ENCODE measurements around the gene NAT14.
A peak's percentile ranks its signal among the peaks of the same experiment; 100 is the strongest.
"Not testable (repeated sequence)": the region's sequence is repeated elsewhere in the genome, so short reads cannot be mapped to it uniquely, and the experiment has no call there.

NAT14 gene

GRCh38 chr19:55504252-55504603 is 19.2 kb downstream of the NAT14 start:
- no peak for DNase-seq

- no peak for DNase-seq
These were observed 20.0 kb downstream of the NAT14 start for GRCh38 chr19:55504981-55505380.

GRCh38 chr19:55508120-55508519 is 23.1 kb downstream of the NAT14 start:
- DNase-seq: no peak

- peak; percentile 91 for DNase-seq
These were observed 32.1 kb downstream of the NAT14 start for GRCh38 chr19:55516878-55517620.

GRCh38 chr19:55519451-55520311 is 34.7 kb downstream of the NAT14 start:
- no peak for DNase-seq

DNA sequence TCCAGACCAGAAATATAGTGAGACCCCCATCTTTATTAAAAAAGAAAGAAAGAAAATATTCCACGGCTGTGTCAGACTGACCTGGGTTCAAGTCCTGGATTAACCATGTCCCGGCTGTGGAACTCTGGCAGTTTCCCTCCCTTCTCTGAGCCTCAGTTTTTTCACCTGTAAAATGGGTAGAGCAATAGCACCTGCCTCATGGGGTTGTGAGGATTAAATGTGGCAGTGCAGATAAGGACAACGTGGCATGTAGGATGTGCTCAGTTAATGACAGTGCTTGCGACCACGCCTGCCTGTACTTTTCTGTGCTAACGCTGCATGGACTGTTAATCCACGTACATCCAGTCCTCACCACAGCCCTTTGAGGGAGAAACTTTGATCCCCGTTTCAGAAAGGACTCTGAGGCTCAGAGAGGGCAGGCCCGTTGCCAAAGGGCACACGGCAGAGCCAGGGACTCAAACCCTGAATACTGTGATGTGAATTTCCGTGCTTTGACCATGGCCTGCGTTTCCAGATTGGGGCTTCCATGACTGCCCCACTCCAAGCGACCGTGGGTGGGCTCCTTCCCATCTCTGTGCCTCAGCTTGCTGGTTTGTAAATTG is 35.8 kb downstream of the NAT14 start:
- DNase-seq: no peak

GRCh38 chr19:55525289-55526101 is 40.5 kb downstream of the NAT14 start:
- no peak for DNase-seq

GRCh38 chr19:55526216-55527196 is 41.5 kb downstream of the NAT14 start:
- DNase-seq: no peak

DNA sequence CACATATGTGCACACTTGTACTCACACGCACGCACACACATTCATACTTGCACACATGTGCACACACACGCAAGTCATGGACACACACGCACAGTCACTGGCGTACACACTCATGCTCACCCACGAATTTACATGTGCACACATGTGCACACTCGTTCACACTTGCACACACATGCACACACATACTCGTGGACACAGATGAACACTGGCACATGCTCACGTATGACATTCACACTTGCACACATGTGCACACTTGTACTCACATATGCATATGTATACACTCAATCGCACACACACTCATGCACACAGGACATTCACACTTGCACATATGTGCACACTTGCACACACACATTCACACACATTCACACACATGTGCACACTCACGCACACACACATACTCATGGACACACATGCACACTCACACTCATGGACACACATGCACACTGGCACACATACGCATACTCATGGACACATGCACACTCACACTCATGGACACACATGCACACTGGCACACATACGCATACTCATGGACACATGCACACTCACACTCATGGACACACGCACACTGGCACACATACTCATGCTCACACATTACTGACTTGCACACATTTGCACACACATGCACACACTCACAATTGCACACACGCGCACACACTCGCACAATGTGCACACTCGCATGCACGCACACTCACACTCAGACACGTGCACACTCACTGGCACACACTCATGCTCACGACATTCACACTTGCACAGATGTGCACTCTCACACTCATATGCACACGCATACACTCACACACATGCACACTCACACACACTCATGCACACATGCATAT is 42.4 kb downstream of the NAT14 start:
- DNase-seq: no peak

GRCh38 chr19:55528030-55528803 is 43.2 kb downstream of the NAT14 start:
- no peak for DNase-seq

DNA sequence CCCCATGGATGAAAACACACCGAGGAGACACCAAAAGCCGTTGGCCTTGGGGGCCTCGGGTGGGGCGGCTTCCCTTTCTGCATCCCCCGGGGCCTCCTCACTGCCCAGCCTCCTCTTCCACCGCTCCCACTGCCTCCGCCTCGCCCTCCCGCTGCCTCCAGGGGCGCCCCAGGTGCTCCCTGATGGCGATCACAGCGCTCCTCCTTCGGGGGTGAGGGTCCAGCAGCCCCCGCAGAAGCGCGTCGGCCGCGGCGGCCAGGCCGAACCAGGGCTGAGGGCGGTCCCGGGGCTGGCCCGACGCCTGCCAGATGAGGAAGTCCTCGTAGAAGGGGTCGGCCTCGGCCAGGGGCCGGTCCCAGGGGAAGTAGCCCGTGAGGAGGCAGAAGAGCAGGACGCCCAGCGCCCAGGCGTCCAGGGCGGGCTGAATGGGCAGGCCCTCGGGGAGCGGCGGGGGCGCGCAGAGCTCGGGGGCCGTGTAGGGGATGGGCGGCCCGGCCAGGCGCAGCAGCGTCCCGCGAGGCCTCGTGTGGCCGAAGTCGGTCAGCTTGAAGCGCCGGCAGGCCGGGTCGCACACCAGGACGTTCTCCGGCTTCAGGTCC is 44.7 kb downstream of the NAT14 start:
- DNase-seq: no peak

DNA sequence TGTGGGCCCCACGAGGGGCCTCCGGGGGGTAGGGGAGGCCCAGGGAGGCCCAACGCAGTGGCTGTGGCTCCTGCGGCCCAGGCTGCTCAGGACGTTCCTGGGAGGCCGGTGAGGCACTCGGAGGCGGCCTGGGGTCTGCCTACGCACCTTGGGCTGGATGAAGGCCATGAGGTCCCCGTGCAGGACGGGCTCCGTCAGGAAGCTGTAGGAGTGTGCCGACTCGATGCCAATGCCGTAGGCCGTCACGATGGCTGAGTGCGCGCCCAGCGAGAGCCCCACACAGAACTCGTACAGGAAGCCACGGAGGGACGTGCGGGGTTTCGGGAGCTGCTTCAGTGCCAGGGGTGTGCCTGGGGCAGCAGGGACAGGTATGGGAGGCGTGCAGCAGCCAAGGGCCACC is 46.0 kb downstream of the NAT14 start:
- DNase-seq: no peak

DNA sequence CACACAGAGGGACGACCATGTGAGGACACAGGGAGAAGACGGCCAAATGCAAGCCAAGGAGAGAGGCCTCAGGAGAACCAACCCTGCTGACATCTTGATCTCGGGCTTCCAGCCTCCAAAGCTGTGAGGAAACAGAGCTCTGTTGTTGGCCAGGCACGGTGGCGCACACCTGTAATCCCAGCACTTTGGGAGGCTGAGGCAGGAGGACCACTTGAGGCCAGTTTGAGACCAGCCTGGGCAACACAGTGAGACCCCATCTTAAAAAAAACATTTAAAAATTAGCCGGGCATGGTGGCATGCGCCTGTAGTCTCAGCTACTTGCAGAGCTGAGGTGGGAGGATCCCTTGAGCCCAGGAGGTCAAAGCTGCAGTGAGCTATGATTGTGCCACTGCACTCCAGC is 49.3 kb downstream of the NAT14 start:
- not testable (repeated sequence) for DNase-seq

- DNase-seq: no peak
These were observed 50.4 kb downstream of the NAT14 start for GRCh38 chr19:55535173-55535964.

- no peak for DNase-seq
These were observed 51.0 kb downstream of the NAT14 start for GRCh38 chr19:55535965-55536350.

DNA sequence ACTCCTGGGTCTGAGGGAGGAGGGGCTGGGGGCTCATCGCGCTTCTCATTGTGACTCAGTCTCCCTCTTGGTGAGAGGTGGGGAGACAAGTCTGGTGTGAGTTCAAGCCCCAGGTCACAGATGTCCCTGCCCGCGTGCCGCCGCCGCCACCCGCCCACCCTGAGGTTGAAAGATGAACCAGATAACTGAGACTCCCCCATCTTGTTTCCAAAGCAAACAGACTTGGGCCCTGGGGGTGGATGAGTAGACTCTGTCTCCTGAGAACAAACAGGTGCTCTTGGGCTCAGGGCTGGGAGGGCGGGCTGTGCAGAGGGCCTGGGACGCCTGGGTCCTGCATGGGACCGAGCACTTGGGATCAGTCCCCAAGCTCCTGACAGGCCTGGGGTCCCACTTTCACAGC is 51.4 kb downstream of the NAT14 start:
- no peak for DNase-seq

Data from activated CD8-positive, alpha-beta memory T cell treated with anti-CD3 and anti-CD28 coated beads, Interleukin-2, amount 50 U/mL, for 4 hours (primary cell).